ENCODE measurements around the gene LRRC14B. TPM values are rescaled to one million over a fixed set of nuclear protein-coding genes. Genes with fewer than 3 reads are reported as not detected.

Gene LRRC14B
- polyA plus RNA-seq, 1 of the 3 experiments (the other 2 are of a cell fraction) = not detected

GRCh38 chr5:188488-189481, 2.5 kb upstream of the LRRC14B start:
- TF ChIP-seq MXI1 (IDR thresholded peaks at IDR 0.05; ENCODE audit: low read depth, low read length) (no peak; the same call in 1 of the 2 replicates), CTCF (IDR thresholded peaks at IDR 0.05) (peak; percentile 84), MEF2A (IDR thresholded peaks at IDR 0.05; ENCODE audit: borderline replicate concordance, low read depth) (no peak), RAD21 (IDR thresholded peaks at IDR 0.05; ENCODE audit: low read length) (peak; percentile 73), TAF1 (IDR thresholded peaks at IDR 0.05; ENCODE audit: borderline replicate concordance, low read depth, low read length) (peak; percentile 23; the same call in 1 of the 2 replicates), SMC3 (IDR thresholded peaks at IDR 0.05; ENCODE audit: low read depth, low read length) (peak; percentile 89)
- TF ChIP-seq, protein P1, sequence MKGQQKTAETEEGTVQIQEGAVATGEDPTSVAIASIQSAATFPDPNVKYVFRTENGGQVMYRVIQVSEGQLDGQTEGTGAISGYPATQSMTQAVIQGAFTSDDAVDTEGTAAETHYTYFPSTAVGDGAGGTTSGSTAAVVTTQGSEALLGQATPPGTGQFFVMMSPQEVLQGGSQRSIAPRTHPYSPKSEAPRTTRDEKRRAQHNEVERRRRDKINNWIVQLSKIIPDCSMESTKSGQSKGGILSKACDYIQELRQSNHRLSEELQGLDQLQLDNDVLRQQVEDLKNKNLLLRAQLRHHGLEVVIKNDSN (IDR thresholded peaks at IDR 0.05; ENCODE audit: borderline replicate concordance, low read depth) = no peak
- TF ChIP-seq, protein P2, sequence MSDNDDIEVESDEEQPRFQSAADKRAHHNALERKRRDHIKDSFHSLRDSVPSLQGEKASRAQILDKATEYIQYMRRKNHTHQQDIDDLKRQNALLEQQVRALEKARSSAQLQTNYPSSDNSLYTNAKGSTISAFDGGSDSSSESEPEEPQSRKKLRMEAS (IDR thresholded peaks at IDR 0.05; ENCODE audit: low read depth) = 0 out of 2 replicates have a peak, but pooled peaks have one; percentile 39
- Histone ChIP-seq H2AFZ (ENCODE audit: low read depth) (no peak overlapping the region), H3K9ac (no peak overlapping the region), H3K27ac (ENCODE audit: low read depth in 2 of 2, low read length in 1 of 2) (no peak overlapping the region), H3K9me3 (no peaks in the 10 kb centered on the region), H4K20me1 (ENCODE audit: insufficient read depth) (no peaks in the 10 kb centered on the region), H3K4me1 (ENCODE audit: control insufficient read depth in 1 of 2, insufficient read depth in 2 of 2, low read depth in 1 of 2, low read length in 1 of 2) (peaks cover 0 to 19% of the 10 kb centered on the region in 2 experiments; a peak in 1 of 4 replicates), H3F3A (replicated peaks; ENCODE audit: insufficient read depth) (no peaks in the 10 kb centered on the region), H3K79me2 (ENCODE audit: insufficient read depth) (no peaks in the 10 kb centered on the region), H3K4me3 (ENCODE audit: low read depth in 2 of 2, low read length in 1 of 2) (no peak overlapping the region), H3K4me2 (no peak overlapping the region), H3K27me3 (ENCODE audit: insufficient read depth) (no peaks in the 10 kb centered on the region), H3K36me3 (replicated peaks in 1 of 2; ENCODE audit: control insufficient read depth in 1 of 2, insufficient read depth in 2 of 2, low read length in 1 of 2) (no peaks in the 10 kb centered on the region), H3K9me2 (no peaks in the 10 kb centered on the region)
- WGBS (ENCODE audit: low lambda C conversion rate) = 48% methylated on average over 15 of the region's 37 CpGs
- peak; percentile 98 for DNase-seq
- POLR2A ChIA-PET = no interaction called here
- CTCF ChIA-PET = interaction anchor here (0.6 to 2.1 kb wide), 35 partner anchors 8 to 810 kb away, joined by 3 to 11 read pairs (median 3); partner anchors contain the start of genes CCDC127 and SDHA

- no peaks in the 10 kb centered on the region for H3K9me2 ChIP-seq
- no peak overlapping the region for H3K4me3 ChIP-seq (ENCODE audit: low read depth in 2 of 2, low read length in 1 of 2)
- no peaks in the 10 kb centered on the region for H3F3A ChIP-seq (replicated peaks; ENCODE audit: insufficient read depth)
- ChIA-PET CTCF (interaction anchor here (1.5 to 2.1 kb wide), 6 partner anchors 11 to 253 kb away, joined by 4 to 10 read pairs (median 4); no protein-coding TSS in a partner anchor), POLR2A (no interaction called here)
- WGBS (ENCODE audit: low lambda C conversion rate) = 82% methylated on average over 7 of the region's 10 CpGs
- H3K36me3 ChIP-seq (replicated peaks in 1 of 2; ENCODE audit: control insufficient read depth in 1 of 2, insufficient read depth in 2 of 2, low read length in 1 of 2) = no peaks in the 10 kb centered on the region
- H3K27ac ChIP-seq (ENCODE audit: low read depth in 2 of 2, low read length in 1 of 2) = no peak overlapping the region
- no peak overlapping the region for H3K4me2 ChIP-seq
- H3K9me3 ChIP-seq = no peaks in the 10 kb centered on the region
- H3K9ac ChIP-seq = no peak overlapping the region
- H4K20me1 ChIP-seq (ENCODE audit: insufficient read depth) = no peaks in the 10 kb centered on the region
- no peaks in the 10 kb centered on the region for H3K27me3 ChIP-seq (ENCODE audit: insufficient read depth)
- H3K4me1 ChIP-seq (ENCODE audit: control insufficient read depth in 1 of 2, insufficient read depth in 2 of 2, low read depth in 1 of 2, low read length in 1 of 2) = peaks cover 0 to 19% of the 10 kb centered on the region in 2 experiments; a peak in 1 of 4 replicates
- no peaks in the 10 kb centered on the region for H3K79me2 ChIP-seq (ENCODE audit: insufficient read depth)
- H2AFZ ChIP-seq (ENCODE audit: low read depth) = no peak overlapping the region
- DNase-seq = no peak
- TF ChIP-seq RXRA (IDR thresholded peaks at IDR 0.05; ENCODE audit: borderline replicate concordance, low read depth) (no peak), FOXJ3 (CRISPR knock-in tag; IDR thresholded peaks at IDR 0.05) (no peak), TAF1 (IDR thresholded peaks at IDR 0.05; ENCODE audit: borderline replicate concordance, low read depth, low read length) (no peak), SIN3A (IDR thresholded peaks at IDR 0.05; ENCODE audit: borderline replicate concordance, low read depth, low read length) (no peak), YY1 (IDR thresholded peaks at IDR 0.05; ENCODE audit: low read depth) (no peak), TEAD4 (IDR thresholded peaks at IDR 0.05; ENCODE audit: borderline replicate concordance, insufficient read depth) (no peak), RAD21 (IDR thresholded peaks at IDR 0.05; ENCODE audit: low read length) (no peak), NRF1 (IDR thresholded peaks at IDR 0.05; ENCODE audit: low read depth, low read length) (no peak), RFX5 (IDR thresholded peaks at IDR 0.05; ENCODE audit: low read length) (no peak), POLR2AphosphoS5 (IDR thresholded peaks at IDR 0.05; ENCODE audit: low read depth, low read length) (no peak), ZBTB33 (IDR thresholded peaks at IDR 0.05; ENCODE audit: borderline replicate concordance, low read depth) (no peak)
- TF ChIP-seq, protein P2 (IDR thresholded peaks at IDR 0.05; ENCODE audit: low read depth) = no peak
- TF ChIP-seq, protein P1 (IDR thresholded peaks at IDR 0.05; ENCODE audit: borderline replicate concordance, low read depth) = no peak
These were observed 1.8 kb upstream of the LRRC14B start for GRCh38 chr5:189486-189885.
